ENCODE measurements around the gene PREB.

Gene PREB

GRCh38 chr2:27162151-27163121, 28.0 kb upstream of the PREB start:
- peaks cover 11 to 25% of the 10 kb centered on the region in 2 donors for H3K4me1 Mint-ChIP-seq
- no peak overlapping the region for H3K4me3 Mint-ChIP-seq
- H3K36me3 Mint-ChIP-seq: no peaks in the 10 kb centered on the region
- no peaks in the 10 kb centered on the region for H3K9me3 Mint-ChIP-seq
- ATAC-seq (replicated peaks) (no peak), DNase-seq (no peak)
- H3K27me3 Mint-ChIP-seq: peaks cover 4 to 9% of the 10 kb centered on the region in 2 donors
- H3K27ac Mint-ChIP-seq: no peak overlapping the region

GRCh38 chr2:27160191-27160590, 25.8 kb upstream of the PREB start:
- DNase-seq: no peak
- Mint-ChIP-seq H3K4me3 (peak overlapping the region in 1 of 2 donors; percentile 21), H3K27me3 (peaks cover 4 to 9% of the 10 kb centered on the region in 2 donors), H3K9me3 (no peaks in the 10 kb centered on the region), H3K27ac (no peak overlapping the region), H3K36me3 (no peaks in the 10 kb centered on the region), H3K4me1 (peaks cover 8 to 21% of the 10 kb centered on the region in 2 donors)
- no peak for ATAC-seq (replicated peaks)

GRCh38 chr2:27159271-27159670, 24.8 kb upstream of the PREB start:
- Mint-ChIP-seq H3K4me3 (no peak overlapping the region), H3K27me3 (peaks cover 4 to 9% of the 10 kb centered on the region in 2 donors), H3K4me1 (peaks cover 2 to 11% of the 10 kb centered on the region in 2 donors), H3K9me3 (no peaks in the 10 kb centered on the region), H3K27ac (no peak overlapping the region), H3K36me3 (no peaks in the 10 kb centered on the region)
- no peak for ATAC-seq (replicated peaks)
- no peak for DNase-seq

- no peak for DNase-seq
- Mint-ChIP-seq H3K27ac (no peak overlapping the region), H3K36me3 (no peaks in the 10 kb centered on the region), H3K9me3 (no peaks in the 10 kb centered on the region), H3K4me1 (peaks cover under 1 to 6% of the 10 kb centered on the region in 2 donors), H3K27me3 (peaks cover 4 to 9% of the 10 kb centered on the region in 2 donors), H3K4me3 (no peak overlapping the region)
- no peak for ATAC-seq (replicated peaks)
Observed at GRCh38 chr2:27158468-27158867, 24.0 kb upstream of the PREB start.

GRCh38 chr2:27155069-27155520, 20.7 kb upstream of the PREB start:
- DNase-seq: no peak
- peaks cover 4 to 14% of the 10 kb centered on the region in 2 donors for H3K27me3 Mint-ChIP-seq
- ATAC-seq (replicated peaks): no peak
- H3K27ac Mint-ChIP-seq: no peak overlapping the region
- no peaks in the 10 kb centered on the region for H3K9me3 Mint-ChIP-seq
- H3K36me3 Mint-ChIP-seq: no peaks in the 10 kb centered on the region
- no peak overlapping the region for H3K4me3 Mint-ChIP-seq
- peaks cover 7 to 9% of the 10 kb centered on the region in 2 donors for H3K4me1 Mint-ChIP-seq

- H3K36me3 Mint-ChIP-seq: no peaks in the 10 kb centered on the region
- no peaks in the 10 kb centered on the region for H3K9me3 Mint-ChIP-seq
- ATAC-seq (replicated peaks): no peak
- peaks cover 4 to 14% of the 10 kb centered on the region in 2 donors for H3K27me3 Mint-ChIP-seq
- no peak for DNase-seq
- peaks cover 7 to 9% of the 10 kb centered on the region in 2 donors for H3K4me1 Mint-ChIP-seq
- no peak overlapping the region for H3K4me3 Mint-ChIP-seq
- no peak overlapping the region for H3K27ac Mint-ChIP-seq
Observed at GRCh38 chr2:27154488-27154887, 20.1 kb upstream of the PREB start.

- H3K27me3 Mint-ChIP-seq: peaks cover 6 to 9% of the 10 kb centered on the region in 2 donors
Observed at GRCh38 chr2:27152796-27153464, 18.5 kb upstream of the PREB start.

GRCh38 chr2:27152102-27152795, 17.8 kb upstream of the PREB start:
- no peaks in the 10 kb centered on the region for H3K36me3 Mint-ChIP-seq
- no peak overlapping the region for H3K4me3 Mint-ChIP-seq
- peaks cover 7 to 9% of the 10 kb centered on the region in 2 donors for H3K4me1 Mint-ChIP-seq
- no peak overlapping the region for H3K27ac Mint-ChIP-seq
- DNase-seq (no peak), ATAC-seq (replicated peaks) (peak in 1 of 2 donors; percentile 5)
- H3K27me3 Mint-ChIP-seq: peaks cover 8 to 13% of the 10 kb centered on the region in 2 donors
- H3K9me3 Mint-ChIP-seq: no peaks in the 10 kb centered on the region

More at GRCh38 chr2:27152796-27153464, 18.5 kb upstream of the PREB start:
- H3K36me3 Mint-ChIP-seq: no peaks in the 10 kb centered on the region
- no peak for DNase-seq
- no peaks in the 10 kb centered on the region for H3K9me3 Mint-ChIP-seq
- peaks cover 7 to 9% of the 10 kb centered on the region in 2 donors for H3K4me1 Mint-ChIP-seq
- no peak overlapping the region for H3K4me3 Mint-ChIP-seq
- ATAC-seq (replicated peaks): peak; percentile 38 to 64
- H3K27ac Mint-ChIP-seq: no peak overlapping the region

- Mint-ChIP-seq H3K9me3 (no peaks in the 10 kb centered on the region), H3K27me3 (peaks cover 8 to 13% of the 10 kb centered on the region in 2 donors), H3K4me1 (peaks cover 7 to 9% of the 10 kb centered on the region in 2 donors), H3K4me3 (no peak overlapping the region), H3K27ac (no peak overlapping the region), H3K36me3 (no peaks in the 10 kb centered on the region)
- no peak for DNase-seq
- ATAC-seq (replicated peaks): no peak
Observed at GRCh38 chr2:27150639-27151230, 16.3 kb upstream of the PREB start.

- Mint-ChIP-seq H3K4me3 (no peak overlapping the region), H3K9me3 (no peaks in the 10 kb centered on the region), H3K27ac (no peak overlapping the region), H3K27me3 (peaks cover 12 to 15% of the 10 kb centered on the region in 2 donors), H3K36me3 (no peaks in the 10 kb centered on the region), H3K4me1 (peaks cover 7 to 9% of the 10 kb centered on the region in 2 donors)
- no peak for DNase-seq
- ATAC-seq (replicated peaks): no peak
Observed at GRCh38 chr2:27149570-27150405, 15.4 kb upstream of the PREB start.

- DNase-seq (no peak), ATAC-seq (replicated peaks) (no peak)
- no peaks in the 10 kb centered on the region for H3K9me3 Mint-ChIP-seq
- H3K36me3 Mint-ChIP-seq: no peaks in the 10 kb centered on the region
- H3K4me1 Mint-ChIP-seq: peaks cover 7 to 9% of the 10 kb centered on the region in 2 donors
- peak within 1 kb of the TSS; percentile 73 for H3K27ac Mint-ChIP-seq
- H3K4me3 Mint-ChIP-seq: no peak within 1 kb of the TSS
- peaks cover 12 to 24% of the 10 kb centered on the region in 2 donors for H3K27me3 Mint-ChIP-seq
Observed at GRCh38 chr2:27148801-27149439, 14.5 kb upstream of the PREB start, which contains the start of gene TCF23. Gene TCF23 (plus strand): TSS chr2:27149004. CDS start chr2:27149134, 130 bp downstream.

GRCh38 chr2:27147935-27148334, 13.5 kb upstream of the PREB start:
- Mint-ChIP-seq H3K4me1 (peaks cover 7% of the 10 kb centered on the region in 2 donors), H3K9me3 (peaks cover 0 to 2% of the 10 kb centered on the region in 2 donors), H3K4me3 (no peak overlapping the region), H3K27me3 (peaks cover 12 to 34% of the 10 kb centered on the region in 2 donors), H3K27ac (no peak overlapping the region), H3K36me3 (no peaks in the 10 kb centered on the region)
- ATAC-seq (replicated peaks) (no peak), DNase-seq (no peak)

All from stimulated activated naive B cell treated with anti-CD40 and anti-IgM and Interleukin-4, amounts not matched to agents 10 μg/mL and 1 μg/mL and 100 μg/mL, for 72 hours (primary cell).